GM12872 (cell line): ENCODE results near the gene ANGPTL8.

Source experiments
- TF ChIP-seq, protein P1 (sequence below): IDR thresholded peaks from 3 replicates; pipeline ENCODE4 v1.5.1; 2011; ENCODE audit warnings: low read depth, mild to moderate bottlenecking, low read length, moderate library complexity; ENCODE audit not compliant: insufficient read depth

The ANGPTL8 gene

DNA sequence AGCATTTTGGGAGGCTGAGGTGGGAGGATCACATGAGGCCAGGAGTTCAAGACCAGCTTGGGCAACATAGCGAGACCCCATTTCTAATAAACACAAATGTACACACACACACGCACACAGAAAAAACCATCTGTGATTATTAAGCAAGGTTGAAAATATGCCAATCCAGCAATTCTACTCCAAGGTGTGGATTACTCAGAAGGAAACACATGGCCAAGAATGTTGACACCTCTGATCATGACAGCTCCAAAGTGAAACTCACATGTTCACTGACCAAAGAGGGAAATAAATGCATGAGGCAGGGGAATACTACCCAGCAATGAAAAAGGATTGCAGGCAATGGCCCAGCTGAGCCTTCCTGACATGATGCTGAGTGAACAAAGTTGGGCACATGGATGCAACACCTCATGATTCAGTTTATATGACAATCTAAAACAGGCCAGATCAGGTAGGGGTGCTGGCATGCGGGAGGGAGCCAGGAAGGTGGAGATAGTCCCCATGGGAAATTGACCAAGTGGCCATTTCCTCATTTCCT, 18.5 kb downstream of the ANGPTL8 start:
- TF ChIP-seq, protein P1, sequence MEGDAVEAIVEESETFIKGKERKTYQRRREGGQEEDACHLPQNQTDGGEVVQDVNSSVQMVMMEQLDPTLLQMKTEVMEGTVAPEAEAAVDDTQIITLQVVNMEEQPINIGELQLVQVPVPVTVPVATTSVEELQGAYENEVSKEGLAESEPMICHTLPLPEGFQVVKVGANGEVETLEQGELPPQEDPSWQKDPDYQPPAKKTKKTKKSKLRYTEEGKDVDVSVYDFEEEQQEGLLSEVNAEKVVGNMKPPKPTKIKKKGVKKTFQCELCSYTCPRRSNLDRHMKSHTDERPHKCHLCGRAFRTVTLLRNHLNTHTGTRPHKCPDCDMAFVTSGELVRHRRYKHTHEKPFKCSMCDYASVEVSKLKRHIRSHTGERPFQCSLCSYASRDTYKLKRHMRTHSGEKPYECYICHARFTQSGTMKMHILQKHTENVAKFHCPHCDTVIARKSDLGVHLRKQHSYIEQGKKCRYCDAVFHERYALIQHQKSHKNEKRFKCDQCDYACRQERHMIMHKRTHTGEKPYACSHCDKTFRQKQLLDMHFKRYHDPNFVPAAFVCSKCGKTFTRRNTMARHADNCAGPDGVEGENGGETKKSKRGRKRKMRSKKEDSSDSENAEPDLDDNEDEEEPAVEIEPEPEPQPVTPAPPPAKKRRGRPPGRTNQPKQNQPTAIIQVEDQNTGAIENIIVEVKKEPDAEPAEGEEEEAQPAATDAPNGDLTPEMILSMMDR = no peak

DNA sequence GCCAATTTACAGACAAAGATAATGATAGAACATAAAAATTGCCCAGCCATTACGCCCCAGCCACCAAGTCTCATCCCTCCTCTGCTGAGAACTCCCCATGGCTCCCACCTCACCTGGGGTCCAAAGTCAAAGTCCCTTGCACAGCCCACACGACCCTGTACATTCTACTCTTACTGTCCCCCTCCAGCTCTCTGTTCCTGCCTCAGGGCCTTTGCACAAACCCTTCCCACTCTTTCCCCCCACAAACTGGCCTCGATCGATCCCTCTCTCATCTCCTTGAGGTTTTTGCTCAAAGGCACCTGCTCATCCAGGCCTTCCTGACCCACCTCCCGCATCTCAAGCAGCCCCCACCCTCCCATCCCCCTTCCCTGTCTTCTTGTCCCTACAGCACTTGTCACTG, 21.6 kb downstream of the ANGPTL8 start:
- TF ChIP-seq, protein P1 = no peak

DNA sequence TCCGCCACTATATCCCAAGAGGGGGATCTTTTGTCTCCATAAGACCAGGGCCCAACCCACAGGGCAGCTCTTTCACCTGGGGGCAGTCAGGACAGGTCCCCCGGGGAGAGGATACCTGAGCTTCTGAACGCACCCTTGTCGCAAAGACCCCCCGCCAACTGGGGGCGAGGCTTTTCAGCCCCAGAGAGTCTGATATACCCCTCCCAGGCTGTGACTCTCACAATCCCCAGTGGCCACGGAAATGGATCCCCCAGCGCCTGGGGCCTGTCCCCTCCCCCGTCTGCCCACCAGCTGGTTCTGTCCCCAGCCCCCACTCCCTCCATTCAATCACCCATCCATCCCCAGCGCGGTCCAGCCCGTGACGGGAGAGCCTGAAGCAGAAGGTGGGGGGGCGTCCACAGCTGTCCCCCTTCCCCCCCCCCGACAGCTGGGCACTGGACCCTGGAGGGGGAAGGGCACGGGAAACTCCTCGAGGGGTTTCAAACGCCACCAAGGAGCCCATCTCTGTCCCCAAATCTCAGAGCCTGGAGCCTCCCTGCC, 22.1 kb downstream of the ANGPTL8 start:
- TF ChIP-seq, protein P1 = no peak

DNA sequence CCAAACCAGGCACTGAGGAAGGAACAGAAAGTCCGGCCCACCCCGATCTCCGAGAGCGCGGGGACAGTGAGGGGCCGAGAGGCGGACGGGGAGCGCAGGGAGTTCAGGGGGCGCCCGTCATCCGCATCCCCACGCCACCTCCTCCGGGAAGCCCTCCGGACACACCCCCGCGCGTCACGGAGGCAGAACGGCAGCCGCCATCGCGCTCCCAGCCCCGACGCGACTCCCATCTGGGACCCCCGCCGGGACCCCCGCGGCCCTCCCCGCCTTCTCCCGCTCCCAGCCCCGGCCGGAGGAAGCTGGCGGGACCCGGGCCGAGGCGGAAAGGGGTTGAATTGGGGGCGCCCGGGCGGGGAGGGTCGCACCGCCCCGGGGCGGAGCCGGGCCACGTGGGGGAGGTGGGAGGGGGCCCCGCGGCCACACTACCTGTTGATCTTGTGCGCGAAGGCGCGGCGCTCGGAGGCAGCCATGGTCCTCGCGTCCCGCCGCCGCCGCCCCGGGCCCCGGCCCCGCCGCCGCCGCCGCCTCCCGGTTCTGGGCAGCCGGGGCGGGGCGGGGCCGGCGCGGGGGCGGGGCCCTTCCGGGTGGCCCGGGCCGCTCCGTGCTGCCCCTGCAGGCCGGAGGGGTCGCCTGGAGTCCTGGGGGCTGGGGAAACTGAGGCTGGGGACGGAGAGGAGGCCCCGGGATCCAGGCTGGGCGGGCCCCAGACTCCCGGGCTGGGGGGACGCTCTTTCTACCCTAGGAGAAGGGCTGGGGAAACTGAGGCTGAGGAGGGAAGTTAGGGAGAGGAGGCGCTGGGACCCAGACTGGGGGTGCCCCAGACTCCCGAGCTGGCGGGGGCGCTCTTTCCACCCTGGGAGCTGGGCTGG, 22.8 kb downstream of the ANGPTL8 start, which contains the start of gene DOCK6:
Gene DOCK6 (minus strand): TSS at position 554 of the 869 bp plus-strand sequence. CDS start 84 bp downstream, at position 470.
- TF ChIP-seq, protein P1 = peak; percentile 32; the same call in 1 of the 3 replicates

DNA sequence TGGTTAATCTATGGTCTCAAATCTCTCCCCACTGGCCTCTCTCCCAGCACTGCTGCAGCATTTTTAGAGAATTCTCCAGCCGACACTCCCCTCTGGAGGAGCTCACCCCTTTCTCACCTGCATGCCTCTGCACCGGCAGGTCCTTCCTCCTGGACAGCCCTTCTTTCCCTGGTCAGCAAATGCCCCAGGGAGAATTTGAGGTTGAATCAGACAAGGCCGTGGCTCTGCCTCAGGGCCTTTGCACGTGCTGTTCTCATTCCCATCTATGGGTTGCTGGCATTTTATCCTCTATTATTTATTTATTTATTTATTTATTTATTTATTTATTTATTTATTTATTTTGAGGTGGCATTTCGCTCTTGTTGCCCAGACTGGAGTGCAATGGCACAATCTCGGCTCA, 24.3 kb downstream of the ANGPTL8 start:
- TF ChIP-seq, protein P1 = no peak

DNA sequence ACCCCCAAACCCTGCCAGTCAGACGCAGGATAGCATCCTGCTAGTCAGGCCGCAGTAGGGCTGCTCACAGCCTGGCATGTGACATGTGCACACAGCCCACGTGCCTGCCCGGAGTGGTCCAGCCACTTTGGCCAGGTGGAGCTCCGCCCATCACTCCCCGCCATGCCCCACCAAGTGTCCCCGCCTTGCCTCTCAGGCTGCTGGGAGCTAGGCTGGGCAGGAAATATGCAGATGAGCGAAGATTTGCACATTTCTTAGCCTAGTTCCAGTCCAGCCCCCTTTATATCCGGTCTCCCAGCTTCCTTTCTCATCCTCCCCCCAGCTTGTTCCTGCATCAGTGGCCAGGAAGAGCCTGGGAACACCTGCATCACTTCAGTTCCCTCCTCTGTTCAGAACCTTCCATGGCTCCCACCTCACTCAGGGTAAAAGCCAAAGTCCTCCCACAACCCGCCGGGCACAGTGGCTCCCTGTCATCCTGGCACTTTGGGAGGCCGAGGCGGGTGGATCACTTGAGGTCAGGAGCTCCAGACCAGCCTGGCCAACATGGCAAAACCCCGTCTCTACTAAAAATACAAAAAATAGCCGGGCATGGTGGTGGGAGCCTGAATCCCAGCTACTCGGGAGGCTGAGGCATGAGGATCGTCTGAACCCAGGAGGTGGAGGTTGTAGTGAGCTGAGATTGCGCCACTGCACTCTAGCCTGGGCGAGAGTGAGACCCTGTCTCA, 25.2 kb downstream of the ANGPTL8 start:
- TF ChIP-seq, protein P1 = no peak
